Activated CD4-positive, CD25-positive, alpha-beta regulatory T cell (primary cell): ENCODE data around the gene NPR1.
"Not testable (repeated sequence)": the region's sequence is repeated elsewhere in the genome, so short reads cannot be mapped to it uniquely, and the experiment has no call there.

ENCODE experiments used
- DNase-seq, 4 experiments: peaks; one replicate each; lab custom pipeline; 2025; lab: John Stamatoyannopoulos, UW

Gene NPR1

DNA sequence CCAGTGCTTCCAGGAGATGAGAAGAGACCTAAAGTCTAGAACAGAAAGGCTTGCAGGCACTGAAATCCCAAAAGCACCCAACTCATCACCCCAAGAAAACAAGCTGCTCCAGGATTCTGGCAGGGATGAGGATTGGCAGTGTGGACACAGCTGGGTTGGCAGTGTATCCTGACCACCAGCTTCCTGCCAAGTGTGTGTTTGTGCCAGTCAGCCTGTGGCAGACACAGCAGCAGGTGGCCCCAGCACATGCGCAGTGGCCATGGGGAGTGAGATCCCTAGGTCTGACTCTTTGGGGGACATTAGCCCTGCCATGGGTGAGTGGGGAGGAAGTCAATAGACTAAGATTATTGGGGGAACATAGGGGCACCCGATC, 28.6 kb upstream of the NPR1 start:
- no peak for DNase-seq

DNA sequence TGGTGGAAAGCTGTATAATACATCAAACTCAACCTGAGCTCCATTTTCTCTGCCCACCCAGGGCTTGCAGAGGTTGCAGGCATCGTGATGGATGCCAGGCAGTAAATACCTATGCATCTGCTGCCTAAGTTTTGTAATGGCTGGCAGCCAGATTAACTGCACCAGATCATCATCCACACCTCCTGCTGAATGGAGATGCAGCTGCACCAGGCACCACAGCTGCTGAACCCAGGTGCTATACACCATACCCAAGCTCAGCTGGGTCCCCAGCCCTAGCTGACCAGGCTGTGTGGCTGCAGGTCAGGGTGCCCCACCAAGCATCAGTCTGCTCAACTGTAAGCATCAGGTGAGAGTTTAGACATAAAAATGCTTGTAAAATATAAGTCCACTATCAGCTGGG, 26.7 kb upstream of the NPR1 start:
- no peak for DNase-seq

DNA sequence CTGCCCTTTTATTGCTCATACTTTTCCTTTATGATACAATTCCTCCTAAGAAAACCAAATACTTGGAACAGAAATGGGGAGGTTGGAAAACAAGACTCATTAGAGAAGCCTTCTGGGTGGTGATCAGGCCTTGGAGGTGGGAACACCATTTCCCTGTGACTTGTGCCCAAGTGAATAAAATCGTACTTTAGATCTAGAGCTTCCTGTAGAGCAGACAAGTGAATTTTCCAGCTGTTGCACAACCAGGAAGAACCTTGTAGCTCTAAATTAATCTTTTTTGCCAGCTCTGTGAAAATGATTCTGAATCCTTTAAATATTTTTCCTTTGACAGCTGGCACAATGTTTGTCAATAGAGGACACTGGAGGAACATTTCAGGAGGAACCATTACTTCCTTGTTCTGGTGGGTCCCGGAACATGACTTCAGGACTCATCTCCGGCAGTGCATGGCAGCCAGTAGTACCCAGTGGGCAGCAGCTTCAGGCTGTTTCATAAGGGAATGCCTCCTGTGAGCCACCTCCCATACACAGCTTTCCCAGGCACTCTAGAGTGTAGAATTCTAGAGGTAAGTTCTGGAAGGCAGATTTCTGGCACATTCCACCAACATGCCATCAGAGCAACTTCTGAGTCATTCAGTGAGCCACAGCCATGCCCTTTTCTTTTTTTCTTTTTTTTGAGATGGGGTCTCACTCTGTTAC, 25.5 kb upstream of the NPR1 start:
- DNase-seq, result no peak

DNA sequence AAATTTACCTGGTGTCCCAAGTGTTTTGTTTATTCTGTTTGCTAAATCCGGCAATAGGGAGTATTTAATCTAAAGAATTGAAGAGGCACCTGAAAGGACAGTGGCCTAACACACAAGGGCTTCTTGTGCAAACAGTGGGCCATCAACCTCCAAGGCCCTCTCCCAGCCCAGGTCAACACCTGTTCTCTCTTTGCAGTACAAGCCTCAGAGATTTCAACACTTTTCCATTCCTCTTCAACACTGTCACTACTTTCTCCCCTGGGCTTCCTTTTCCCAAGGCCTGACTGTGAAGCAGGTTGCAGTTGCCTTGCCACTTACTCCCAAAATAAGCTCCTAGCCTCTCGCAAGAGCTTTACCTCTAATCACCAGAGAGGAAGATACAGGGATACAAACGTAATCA, 23.2 kb upstream of the NPR1 start:
- no peak for DNase-seq

DNA sequence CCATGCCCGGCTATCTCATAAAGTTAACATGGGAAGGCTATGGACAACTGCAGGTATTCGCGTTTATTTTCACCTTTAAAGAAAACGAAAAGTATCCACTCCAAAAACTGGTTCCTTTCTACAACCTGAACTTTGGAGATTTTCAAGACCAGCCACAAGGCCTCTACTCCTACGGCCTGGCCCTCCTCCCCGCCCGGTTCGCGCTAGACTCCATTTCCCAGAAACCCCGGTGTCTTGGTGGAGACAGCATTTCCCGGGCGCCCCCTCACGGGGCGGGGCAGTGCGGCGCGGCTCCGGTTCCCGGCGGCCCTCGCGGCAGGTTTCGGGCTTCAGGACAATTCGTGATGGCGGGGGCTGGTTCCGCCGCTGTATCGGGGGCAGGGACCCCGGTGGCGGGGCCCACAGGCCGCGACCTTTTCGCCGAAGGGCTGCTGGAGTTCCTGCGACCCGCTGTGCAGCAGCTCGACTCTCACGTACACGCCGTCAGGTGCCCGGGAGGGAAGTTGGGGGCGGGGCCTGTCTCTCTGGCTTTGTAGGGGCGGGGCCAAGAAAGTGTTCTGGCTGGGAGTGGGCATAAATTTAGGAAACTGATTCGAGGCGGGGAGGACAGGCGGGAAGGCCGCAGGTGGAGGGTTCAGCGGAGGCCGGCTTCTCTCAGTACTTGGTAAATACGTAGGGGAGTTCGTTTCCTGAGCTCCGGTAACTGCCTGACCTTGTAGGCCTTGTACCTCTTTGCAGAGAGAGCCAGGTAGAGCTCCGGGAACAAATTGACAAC, 19.9 kb upstream of the NPR1 start, which contains the start of gene SNAPIN:
Gene SNAPIN (plus strand): TSS at position 304 of the 775 bp plus-strand sequence. CDS start 41 bp downstream, at position 345.
- peak; percentile 73 to 83 (median 78) for DNase-seq

DNA sequence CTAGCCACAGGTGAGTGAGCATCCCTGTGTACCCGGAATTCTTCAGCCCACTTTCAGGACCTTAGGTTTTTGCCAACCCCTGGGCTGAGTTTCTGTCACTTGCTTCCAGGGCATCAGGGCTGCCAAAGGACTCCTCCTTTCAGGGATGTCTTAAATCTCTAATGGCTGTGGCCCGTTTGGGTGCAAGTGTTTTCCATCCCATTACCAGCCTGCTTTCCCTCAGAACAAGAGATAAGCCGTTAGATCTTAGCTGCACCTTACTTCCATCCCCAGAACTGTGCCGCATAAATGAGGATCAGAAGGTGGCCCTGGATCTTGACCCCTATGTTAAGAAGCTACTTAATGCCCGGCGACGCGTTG, 19.3 kb upstream of the NPR1 start:
- no peak for DNase-seq

DNA sequence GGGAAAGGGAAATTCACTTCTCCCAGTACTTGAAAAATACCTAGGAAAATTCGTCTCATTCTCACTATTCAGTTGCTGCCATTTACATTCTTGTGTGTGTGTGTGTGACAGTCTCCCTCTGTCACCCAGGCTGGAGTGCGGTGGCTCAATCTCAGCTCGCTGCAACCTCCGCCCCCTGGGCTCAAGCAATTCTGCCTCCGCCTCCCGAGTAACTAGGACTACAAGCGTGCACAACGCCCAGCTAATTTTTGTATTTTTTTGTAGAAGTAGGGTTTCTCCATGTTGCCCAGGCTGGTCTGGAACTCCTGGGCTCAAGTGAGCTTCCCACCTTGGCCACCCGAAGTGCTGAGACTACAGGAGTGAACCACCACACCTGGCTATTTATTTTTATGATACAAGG, 18.8 kb upstream of the NPR1 start:
- DNase-seq, result no peak

DNA sequence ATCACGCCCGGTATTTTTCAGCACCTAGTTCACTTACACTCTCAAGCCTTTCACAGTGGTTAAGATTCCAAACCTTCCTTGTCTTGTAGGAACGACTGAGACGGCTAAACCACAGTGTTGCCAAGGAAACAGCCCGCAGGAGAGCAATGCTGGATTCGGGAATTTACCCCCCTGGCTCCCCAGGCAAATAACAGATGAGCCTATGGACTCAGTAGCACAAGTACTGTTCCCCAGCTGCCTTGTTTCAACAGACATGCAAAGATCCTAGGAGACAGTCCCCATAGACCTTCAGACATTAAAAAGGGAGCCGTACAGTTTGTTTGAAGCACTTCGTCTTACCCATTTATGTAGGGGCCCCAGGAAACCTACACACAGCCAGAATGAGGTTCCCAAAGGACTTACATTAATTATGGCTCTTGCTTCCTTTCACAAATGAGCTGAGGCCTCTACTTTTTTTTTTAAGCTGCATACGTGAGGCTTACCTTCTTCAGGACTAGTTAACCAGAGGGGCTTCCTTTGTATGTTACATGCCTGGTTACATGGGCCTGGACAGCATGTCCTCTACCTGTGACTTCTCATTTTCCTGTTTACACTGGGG, 17.3 kb upstream of the NPR1 start:
- no peak for DNase-seq

DNA sequence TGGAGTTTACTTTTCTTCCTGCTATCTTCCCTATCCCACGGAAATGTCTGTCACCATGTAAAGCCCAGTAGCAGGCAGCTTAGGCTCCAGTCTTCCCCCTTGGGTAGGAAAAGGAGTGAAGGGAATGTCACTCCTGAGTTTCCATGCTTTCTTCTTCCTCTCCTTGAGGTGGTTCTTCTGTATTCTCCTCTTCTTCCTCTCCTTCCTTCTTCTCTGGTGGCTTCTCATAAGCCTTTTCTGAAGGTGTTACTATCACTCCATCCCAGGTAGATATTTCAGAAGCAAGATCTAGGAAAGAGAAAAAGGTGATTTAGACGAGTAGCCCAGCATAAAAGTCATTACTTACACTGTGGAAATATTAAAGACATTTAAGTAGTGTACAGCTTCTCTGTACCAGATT, 16.2 kb upstream of the NPR1 start:
- no peak for DNase-seq

DNA sequence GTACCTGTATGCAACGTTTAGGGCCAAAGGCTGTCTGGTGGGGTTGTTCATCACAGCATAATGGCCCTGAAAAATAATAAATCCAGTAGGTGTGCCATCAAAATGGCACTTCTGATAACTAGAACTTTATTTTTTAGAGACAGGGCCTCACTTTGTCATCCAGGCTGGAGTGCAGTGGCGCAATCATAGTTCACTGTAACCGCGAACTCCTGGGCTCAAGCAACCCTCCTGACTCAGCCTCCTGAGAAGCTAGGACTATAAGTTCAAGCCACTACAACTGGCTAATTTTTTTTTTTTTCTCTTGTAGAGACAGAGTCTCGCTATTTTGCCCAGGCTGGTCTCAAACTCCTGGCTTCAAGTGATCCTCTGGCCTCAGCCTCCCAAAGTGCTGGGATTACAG, 15.3 kb upstream of the NPR1 start:
- no peak for DNase-seq

DNA sequence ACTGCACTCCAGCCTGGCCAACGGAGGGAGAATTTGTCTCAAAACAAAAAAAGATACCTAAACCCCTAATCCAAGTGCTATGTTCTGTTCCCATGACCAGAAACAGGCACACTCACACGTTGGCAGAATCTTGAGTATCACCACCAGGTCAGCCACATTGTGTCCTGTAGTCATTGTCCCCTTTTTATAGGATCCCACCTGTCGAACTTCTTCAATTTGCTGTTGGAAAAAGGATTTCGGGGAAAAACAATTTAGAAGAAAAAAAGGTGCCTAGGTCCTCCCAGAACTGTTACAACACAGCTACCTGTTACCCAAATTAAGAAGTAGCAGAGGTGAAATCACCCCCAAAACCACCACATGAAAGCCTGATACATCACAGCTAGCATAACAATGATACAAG, 11.0 kb upstream of the NPR1 start:
- no peak for DNase-seq

DNA sequence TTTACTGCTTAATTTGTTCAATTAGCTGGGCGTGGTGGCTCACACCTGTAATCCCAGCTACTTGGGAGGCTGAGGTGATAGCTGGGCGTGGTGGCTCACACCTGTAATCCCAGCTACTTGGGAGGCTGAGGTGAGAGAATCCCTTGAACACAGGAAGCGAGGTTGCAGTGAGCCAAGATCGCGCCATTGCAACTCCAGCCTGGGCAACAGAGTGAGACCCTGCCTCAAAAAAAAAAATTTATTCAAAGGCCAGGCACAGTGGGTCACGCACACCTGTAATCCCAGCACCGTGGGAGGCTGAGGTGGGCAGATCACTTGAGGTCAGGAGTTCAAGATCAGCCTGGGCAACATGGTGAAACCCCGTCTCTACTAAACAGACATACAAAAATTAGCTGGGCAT, 9.8 kb upstream of the NPR1 start:
- not testable (repeated sequence) for DNase-seq

DNA sequence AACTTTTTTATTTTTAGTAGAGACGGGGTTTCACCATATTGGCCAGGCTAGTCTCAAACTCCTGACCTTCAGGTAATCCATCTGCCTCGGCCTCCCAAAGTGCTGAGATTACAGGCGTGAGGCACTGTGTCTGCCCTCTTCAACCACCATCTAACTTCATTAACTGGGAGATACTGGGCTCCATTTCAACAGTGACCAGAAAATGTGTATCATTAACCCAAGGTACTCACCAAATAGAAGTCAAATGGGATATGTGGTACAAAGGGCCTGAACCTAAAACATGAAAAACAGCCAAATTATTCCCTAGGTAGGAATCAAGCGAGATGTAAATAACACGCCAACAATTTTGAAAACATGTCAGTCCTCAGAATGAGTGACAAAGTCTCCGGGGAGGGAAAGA, 8.9 kb upstream of the NPR1 start:
- no peak for DNase-seq

DNA sequence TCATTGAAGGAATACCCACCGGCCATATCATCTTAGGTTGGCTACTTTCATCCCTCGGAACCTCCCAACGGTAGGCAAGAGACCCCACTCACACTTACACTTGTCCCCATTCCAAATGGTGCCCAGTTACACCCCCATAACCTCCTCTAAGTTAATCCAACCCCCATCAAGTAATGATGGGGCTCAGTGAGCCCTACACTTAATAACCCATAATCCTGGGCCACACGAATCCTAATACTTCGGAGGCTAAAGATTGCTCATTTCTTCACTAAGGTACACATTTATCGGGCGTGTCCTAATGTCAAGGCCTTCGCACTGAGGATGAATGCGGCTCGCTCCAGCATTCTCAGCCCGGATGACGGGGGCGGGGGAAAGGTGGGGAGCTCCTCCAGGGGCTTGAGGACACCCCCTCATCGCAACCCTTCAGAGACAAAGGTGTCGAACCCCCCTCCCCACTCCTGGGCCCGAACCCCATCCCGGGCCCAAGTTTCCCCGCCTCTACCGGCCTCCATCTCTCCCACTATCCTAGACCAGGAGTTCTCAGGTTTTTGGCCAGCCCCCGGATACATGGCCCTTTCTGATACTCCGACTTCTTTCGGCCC, 8.1 kb upstream of the NPR1 start:
- no peak for DNase-seq

DNA sequence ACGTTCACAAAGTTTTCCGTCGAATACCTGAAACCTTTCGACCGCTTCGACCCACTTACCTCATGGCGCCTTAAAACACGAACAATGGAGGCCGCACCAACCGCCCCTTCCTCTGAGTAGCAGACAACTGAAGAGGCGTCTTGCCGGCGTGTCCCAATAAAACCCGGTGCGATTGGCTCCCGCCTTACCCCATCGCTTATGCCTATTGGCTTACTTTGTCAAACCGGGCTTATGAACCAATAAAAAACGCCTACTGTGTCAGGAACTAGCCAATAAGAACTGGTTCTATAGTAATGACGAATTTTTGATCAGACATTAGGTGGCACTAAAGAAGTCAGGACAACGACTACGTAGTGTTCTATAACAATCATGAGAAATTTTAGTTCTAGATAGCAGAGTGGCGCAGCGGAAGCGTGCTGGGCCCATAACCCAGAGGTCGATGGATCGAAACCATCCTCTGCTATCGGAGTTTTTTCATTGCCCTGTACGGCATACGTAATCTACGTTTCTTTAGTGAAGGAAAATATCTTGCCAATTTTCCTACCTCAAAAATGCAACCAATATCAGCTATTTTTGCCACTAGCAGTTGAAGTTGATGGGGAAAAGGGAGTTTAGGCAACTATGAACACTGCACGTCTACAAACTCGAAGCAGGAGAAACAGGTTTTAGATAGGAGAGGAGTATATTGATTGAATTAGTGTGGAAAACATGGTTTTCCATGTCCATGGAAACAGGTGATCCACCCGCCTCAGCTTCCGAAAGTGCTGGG, 7.4 kb upstream of the NPR1 start, which contains the start of gene ILF2:
Gene ILF2 (minus strand): TSS at position 135 of the 769 bp plus-strand sequence. CDS start 71 bp downstream, at position 64.
- peak; percentile 85 to 92 (median 89) for DNase-seq

DNA sequence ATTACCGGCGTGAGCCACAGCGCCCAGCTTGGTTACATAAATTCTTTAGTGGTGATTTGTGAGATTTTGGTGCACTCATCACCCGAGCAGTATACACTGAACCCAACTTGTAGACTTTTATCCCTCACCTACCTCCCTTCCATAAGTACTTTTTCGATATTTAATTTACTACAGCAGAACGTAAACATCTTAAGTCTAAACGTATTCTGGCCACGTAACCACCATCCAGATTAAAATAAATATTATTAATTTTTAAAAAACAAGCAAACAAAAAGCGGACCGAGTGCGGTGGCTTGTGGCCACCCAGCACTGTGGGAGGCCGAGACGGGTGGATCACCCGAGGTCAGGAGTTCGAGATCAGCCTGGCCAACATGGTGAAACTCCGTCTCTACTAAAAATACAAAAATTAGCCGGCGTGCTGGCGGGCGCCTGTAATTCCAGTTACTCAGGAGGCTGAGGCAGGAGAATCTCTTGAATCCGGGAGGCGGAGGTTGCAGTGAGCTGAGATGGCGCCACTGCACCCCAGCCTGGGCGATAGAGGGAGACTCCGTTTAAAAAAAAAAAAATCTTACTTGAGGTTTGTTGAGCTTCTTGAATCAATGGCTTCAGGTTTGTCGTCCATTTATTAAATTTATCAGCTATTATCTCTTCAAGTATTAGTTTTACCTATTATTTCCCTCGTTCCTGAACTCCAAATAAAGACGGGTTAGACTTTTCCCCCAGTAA, 6.7 kb upstream of the NPR1 start:
- DNase-seq, result peak in 1 of 4 experiments; percentile 13

DNA sequence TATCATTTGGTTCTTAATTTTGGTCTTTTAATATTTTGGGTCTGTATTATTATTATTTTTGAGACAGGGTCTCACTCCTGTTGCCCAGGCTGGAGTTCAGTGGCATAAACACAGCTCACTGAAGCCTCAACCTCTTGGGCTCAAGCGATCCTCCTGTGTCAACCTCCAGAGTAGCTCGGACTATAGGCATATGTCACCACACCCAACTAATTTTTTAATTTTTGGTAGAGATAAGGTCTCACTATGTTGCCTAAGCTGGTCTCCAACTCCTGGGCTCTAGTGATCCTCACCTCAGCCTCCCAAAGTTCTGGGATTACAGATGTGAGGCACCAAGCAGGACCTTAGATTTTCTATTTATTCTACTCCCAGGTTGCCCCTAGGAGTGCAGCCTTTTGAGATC, 5.0 kb upstream of the NPR1 start:
- no peak for DNase-seq

DNA sequence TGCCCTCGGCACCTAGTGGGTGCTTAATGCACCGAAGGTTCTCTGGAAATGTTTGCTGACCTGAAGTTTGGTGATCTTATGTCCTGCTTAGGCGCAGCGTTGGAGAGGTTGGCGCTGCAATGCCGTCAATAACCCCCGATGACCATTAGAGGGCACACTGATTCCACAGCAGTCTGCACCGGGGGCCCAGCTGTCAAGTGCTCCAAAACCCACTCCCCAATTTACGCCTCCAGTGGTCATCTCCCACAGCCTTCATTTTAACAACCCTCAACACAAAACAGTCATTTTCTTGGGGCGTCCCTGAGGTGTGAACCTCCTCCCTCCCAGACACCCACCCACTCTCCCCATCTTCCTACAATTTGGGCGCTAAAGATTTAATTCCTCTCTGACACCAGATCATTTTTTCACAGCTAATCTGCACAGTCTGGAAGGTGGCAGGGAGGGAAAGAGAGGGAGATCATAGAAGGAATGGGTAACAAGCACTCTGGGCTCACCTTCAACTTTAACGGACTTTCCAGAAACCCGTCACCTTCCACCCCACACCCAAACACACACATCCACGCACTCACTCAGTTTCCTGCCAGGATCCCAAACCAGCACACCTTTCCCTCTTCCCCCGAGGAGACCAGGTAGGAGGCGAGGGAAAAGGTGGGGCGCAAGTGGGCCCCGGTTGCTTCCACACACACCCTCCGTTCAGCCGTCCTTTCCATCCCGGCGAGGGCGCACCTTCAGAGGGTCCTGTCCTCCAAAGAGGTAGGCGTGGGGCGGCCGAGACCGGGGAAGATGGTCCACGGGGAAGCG, 570 bp upstream of the NPR1 start:
- DNase-seq, result peak in 1 of 4 experiments; percentile 12

DNA sequence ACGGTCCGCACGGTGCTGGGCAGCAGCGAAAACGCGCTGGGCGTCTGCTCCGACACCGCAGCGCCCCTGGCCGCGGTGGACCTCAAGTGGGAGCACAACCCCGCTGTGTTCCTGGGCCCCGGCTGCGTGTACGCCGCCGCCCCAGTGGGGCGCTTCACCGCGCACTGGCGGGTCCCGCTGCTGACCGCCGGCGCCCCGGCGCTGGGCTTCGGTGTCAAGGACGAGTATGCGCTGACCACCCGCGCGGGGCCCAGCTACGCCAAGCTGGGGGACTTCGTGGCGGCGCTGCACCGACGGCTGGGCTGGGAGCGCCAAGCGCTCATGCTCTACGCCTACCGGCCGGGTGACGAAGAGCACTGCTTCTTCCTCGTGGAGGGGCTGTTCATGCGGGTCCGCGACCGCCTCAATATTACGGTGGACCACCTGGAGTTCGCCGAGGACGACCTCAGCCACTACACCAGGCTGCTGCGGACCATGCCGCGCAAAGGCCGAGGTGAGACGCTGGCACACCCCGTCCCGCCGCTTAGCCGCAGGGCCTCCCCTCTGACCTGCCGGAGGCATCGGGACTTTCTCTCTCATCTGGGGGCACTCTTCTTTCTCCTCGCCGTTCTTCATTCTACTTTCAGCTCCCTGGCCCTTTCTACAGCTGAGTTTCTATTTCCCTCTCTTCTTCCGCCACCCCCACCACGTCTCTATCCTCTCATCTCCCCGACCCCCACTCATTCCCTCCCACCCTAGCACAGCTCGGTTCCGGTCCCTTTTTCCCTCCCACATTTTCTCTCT, 1.0 kb downstream of the NPR1 start:
- peak in 1 of 4 experiments; percentile 10 for DNase-seq

DNA sequence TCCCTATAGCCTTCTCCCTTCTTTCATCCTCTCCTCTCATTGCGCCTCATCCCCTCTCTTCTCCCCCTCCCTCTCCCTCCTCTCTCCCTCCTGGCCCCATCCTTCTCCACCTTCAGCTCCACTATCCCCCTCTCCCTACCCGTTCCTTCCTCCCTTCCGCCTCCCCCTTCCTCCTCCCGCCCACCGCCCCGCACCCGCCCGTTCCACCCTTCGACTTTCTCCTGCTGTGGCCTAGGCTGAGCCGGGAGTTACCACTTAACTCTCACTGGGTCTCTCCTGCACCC, 1.6 kb downstream of the NPR1 start:
- DNase-seq, result no peak
